Fibroblast of lung (primary cell): Measurements from ENCODE around the gene CTSK.

Source experiments
- CTCF ChIP-seq, 2 donors: IDR thresholded peaks in 1 of 2; conservative IDR thresholded peaks in 1 of 2; 1 replicate in 1 of 2; 2 replicates in 1 of 2; pipeline ENCODE4 v1.5.1; 2011 to 2012; ENCODE audit warnings: low read length in 2 of 2, control low read depth in 1 of 2, inconsistent platforms in 1 of 2, low read depth in 1 of 2, mild to moderate bottlenecking in 1 of 2
- EZH2 ChIP-seq: IDR thresholded peaks from 2 replicates; pipeline ENCODE4 v1.5.1; 2012; ENCODE audit warnings: low read length, control low read depth, mild to moderate bottlenecking; ENCODE audit errors: missing control alignments

DNA sequence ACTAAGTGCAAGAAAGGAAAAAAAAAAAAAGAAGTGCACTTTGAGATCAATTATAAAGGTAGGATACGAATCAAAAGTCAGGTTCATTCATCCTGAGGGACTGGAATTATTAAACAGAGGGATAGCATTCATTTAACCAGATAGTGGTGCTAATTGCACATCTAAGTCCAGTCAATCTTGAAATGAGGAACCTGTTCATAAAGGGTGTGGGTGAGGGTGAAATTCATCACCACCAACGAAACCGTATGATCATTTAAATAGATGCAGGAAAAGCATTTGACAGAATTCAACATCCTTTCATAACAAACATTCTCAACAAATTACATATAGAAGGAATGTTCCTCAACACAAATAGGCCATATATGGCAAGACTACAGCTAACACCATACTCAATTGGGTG lies 48.0 kb downstream of the CTSK start:
- TF ChIP-seq CTCF (conservative IDR thresholded peaks at IDR 0.05 in 1 of 2, IDR thresholded peaks at IDR 0.05 in 1 of 2; ENCODE audit: low read depth in 1 of 2, low read length in 2 of 2) = no peak
- TF ChIP-seq EZH2 = no peak
